HG03135 (cell line): Measurements from ENCODE around the gene EVI5.

ENCODE experiments used
- ATAC-seq: cut with Tn5 transposase; IDR thresholded peaks from one replicate; pipeline ENCODE4 v1.9.1; 2021; ENCODE audit warnings: mild to moderate bottlenecking, moderate library complexity; ENCODE audit not compliant: unreplicated experiment

The EVI5 gene

DNA sequence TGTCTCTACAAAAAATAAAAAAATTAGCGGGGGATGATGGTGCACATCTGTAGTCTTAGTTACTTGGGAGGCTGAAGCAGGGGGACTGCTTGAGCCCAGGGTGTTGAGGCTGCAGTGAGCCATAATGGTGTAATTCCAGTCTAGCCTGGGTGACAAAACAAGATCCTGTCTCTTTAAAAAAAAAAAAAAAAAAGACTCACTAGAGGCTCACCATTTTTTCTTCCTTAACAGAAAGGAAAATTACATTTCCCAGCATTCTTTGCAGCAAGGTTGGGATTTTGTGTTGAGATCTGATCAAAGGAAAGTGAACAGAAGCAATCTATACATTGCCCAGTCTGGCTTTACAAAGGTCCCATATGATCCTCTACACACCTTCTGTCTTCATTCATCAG is 319.7 kb downstream of the EVI5 start:
- no peak for ATAC-seq

DNA sequence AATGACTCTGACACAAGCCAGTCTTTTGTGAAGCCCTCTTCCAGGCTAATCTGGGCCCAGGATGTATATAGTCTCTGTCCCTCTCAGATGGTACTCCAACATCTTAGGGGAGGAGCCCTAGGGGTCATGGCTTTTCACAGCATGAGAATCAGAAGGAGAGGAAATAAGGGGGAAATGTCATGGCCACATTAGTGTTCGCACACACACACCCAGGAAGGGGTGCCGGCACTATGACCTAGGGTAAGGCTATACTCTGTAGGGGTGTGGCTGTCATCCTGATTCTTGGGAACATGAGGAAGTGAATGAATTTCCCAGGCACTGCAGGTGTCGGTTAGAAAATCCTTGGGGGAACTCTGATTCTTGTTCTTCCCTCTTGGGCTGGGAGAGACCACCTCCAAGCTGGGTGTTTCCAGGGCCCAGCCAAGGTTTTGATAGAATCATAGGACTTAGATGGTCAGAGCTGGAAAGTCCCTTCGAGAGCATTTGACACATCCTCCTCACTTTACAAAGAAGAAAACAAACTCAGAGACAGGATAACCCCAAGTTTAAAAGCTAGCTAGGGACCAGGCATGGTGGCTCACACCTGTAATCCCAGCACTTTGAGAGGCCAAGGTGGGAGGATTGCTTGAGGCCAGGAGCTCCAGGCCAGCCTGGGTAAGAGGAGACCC is 320.2 kb downstream of the EVI5 start:
- no peak for ATAC-seq

- ATAC-seq: no peak
These were observed 323.4 kb downstream of the EVI5 start for GRCh38 chr1:92461364-92462097.

GRCh38 chr1:92459871-92460320 is 325.0 kb downstream of the EVI5 start:
- ATAC-seq: no peak
